GM23248 (cell line): ENCODE measurements around the gene TNFRSF1B. TPM values are rescaled to one million over a fixed set of nuclear protein-coding genes. Genes with fewer than 3 reads are reported as not detected.

Experiments used
- DNase-seq: peaks from one replicate; pipeline ENCODE4 v3.0.0-alpha.2; 2015
- H2AFZ ChIP-seq: fragments of 200-600 bp; sonication (generic); 2 replicates; pipeline ENCODE4 v1.6.1; 2016; ENCODE audit warnings: antibody characterized with exemption
- H3F3A ChIP-seq: fragments of 200-600 bp; sonication (generic); 2 replicates; pipeline ENCODE4 v1.6.1; 2016; ENCODE audit warnings: mild to moderate bottlenecking, antibody characterized with exemption, mixed run types; ENCODE audit not compliant: insufficient read depth
- H3K27ac ChIP-seq: fragments of 200-600 bp; sonication (generic); 2 replicates; pipeline ENCODE4 v1.5.1; 2016; ENCODE audit warnings: mild to moderate bottlenecking
- H3K27me3 ChIP-seq: fragments of 200-600 bp; sonication (generic); replicated peaks from 2 replicates; pipeline ENCODE4 v1.6.1; 2016; ENCODE audit warnings: mild to moderate bottlenecking; ENCODE audit not compliant: insufficient read depth
- H3K36me3 ChIP-seq: fragments of 200-600 bp; sonication (generic); 2 replicates; pipeline ENCODE4 v1.6.1; 2016; ENCODE audit warnings: low read depth, mild to moderate bottlenecking
- H3K4me1 ChIP-seq: fragments of 200-600 bp; sonication (generic); 2 replicates; pipeline ENCODE4 v1.6.1; 2016; ENCODE audit warnings: mild to moderate bottlenecking; ENCODE audit not compliant: insufficient read depth
- H3K4me2 ChIP-seq: fragments of 200-600 bp; sonication (generic); one replicate; pipeline ENCODE4 v1.6.1; 2016; ENCODE audit warnings: mild to moderate bottlenecking; ENCODE audit not compliant: unreplicated experiment
- H3K4me3 ChIP-seq: fragments of 200-600 bp; sonication (generic); 2 replicates; pipeline ENCODE4 v1.5.1; 2016; ENCODE audit warnings: mild to moderate bottlenecking
- H3K79me2 ChIP-seq: fragments of 200-600 bp; sonication (generic); 2 replicates; pipeline ENCODE4 v1.6.1; 2016; ENCODE audit warnings: mild to moderate bottlenecking; ENCODE audit not compliant: insufficient read depth
- H3K9ac ChIP-seq: fragments of 200-600 bp; sonication (generic); 2 replicates; pipeline ENCODE4 v1.6.1; 2016; ENCODE audit warnings: mild to moderate bottlenecking
- H3K9me2 ChIP-seq: fragments of 200-600 bp; sonication (generic); 2 replicates; pipeline ENCODE4 v1.6.1; 2016; ENCODE audit warnings: mixed run types, mild to moderate bottlenecking, moderate library complexity; ENCODE audit not compliant: insufficient read depth
- H3K9me3 ChIP-seq: fragments of 200-600 bp; sonication (generic); one replicate; pipeline ENCODE4 v1.6.1; 2017; ENCODE audit warnings: low read depth
- H4K20me1 ChIP-seq: fragments of 200-600 bp; sonication (generic); 2 replicates; pipeline ENCODE4 v1.6.0; 2016; ENCODE audit not compliant: insufficient read depth
- EZH2 ChIP-seq: fragments of 200-600 bp; sonication (generic); IDR thresholded peaks from 2 replicates; pipeline ENCODE4 v1.6.1; 2018; ENCODE audit warnings: antibody characterized with exemption, mild to moderate bottlenecking; ENCODE audit not compliant: insufficient read depth, poor library complexity, severe bottlenecking
- EZH2phosphoT487 ChIP-seq: fragments of 200-600 bp; sonication (generic); IDR thresholded peaks from 2 replicates; pipeline ENCODE4 v1.6.1; 2018; ENCODE audit warnings: antibody characterized with exemption, moderate library complexity, mild to moderate bottlenecking, low read depth; ENCODE audit not compliant: insufficient read depth
- WGBS, 2 experiments: methylation state at CpG; one replicate each; pipeline ENCODE4 v1.1.6; 2015 to 2017; ENCODE audit warnings: low lambda C conversion rate in 2 of 2, low coverage in 1 of 2; ENCODE audit errors: missing lambda C conversion rate in 2 of 2; 5-methylcytosine and 5-hydroxymethylcytosine counted together
- in situ Hi-C: fragments of 300-500 bp; cut with MboI; formaldehyde crosslinking; loops from 2 replicates; pipeline ENCODE4 v1.15.0; 2020
- polyA plus RNA-seq: library from polyadenylated mRNA; unstranded; fragments of >200 nt; fragmentation: Nextera tagmentation; extraction: Ambion mirVana; gene quantifications from 2 replicates; pipeline ENCODE4 v1.2.1, GENCODE V29; 2016
- total RNA-seq: library from RNA; depleted of rRNA; stranded (reverse); fragments of >200 nt; shearing (Covaris generic); gene quantifications from 2 replicates; pipeline ENCODE4 v1.2.3, GENCODE V29; 2014

TNFRSF1B gene
- total and polyA plus RNA-seq, 2 experiments from 2014 or later: 1.1 to 2.9 TPM

DNA sequence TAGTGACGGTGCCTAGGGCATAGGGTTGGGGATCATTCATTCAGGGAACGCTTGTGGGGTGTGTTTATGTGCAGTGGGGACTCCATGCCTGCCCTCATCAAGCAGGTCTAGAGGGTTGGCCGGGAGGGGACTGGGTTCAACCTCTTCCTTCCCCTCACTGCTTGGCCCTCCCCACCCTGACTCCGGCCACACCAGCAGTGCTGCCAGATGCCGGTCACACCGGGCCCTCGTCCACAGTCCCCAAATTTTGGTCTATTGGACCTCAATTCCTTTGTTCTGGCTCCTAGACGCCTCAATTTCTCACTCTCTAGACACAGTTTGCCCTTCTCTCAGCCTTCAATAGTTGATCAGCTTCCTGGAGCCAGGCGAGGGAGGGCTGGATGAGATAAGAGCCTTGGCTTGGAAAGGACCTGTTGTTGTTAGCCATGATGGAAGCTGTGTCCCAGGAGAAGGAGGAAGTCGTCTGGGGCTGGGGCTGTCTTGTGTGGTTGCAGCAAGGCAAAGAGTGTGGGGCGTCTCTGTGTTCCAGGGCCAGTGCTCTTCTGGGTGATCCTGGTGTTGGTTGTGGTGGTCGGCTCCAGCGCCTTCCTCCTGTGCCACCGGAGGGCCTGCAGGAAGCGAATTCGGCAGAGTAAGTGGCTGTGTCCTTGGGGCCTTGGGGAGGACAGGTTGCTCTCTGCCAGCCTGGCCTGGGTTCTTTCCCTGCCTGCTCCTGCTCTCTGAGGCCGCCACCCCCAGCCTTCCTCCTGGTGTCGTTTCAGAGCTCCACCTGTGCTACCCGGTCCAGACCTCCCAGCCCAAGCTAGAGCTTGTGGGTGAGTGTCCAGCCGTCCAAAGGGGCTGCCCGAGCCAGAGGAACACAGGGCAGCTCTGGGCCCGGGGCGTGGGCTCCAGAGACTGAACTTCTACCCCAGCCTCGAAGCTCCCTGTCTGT lies 41.1 kb upstream of the TNFRSF1B start:
- no peak overlapping the region for H3K27ac ChIP-seq
- WGBS, 2 experiments: 76 to 77% methylated on average over 23 to 24 of the region's 24 CpGs
- no peak overlapping the region for H3K4me2 ChIP-seq
- H3K27me3 ChIP-seq: no peaks in the 10 kb centered on the region
- H3K9me2 ChIP-seq: no peaks in the 10 kb centered on the region
- no peaks in the 10 kb centered on the region for H3K4me1 ChIP-seq
- TF ChIP-seq EZH2phosphoT487: no peak
- TF ChIP-seq EZH2: no peak
- no peaks in the 10 kb centered on the region for H3K9me3 ChIP-seq
- no peaks in the 10 kb centered on the region for H3F3A ChIP-seq
- H3K79me2 ChIP-seq: no peaks in the 10 kb centered on the region
- no peaks in the 10 kb centered on the region for H3K36me3 ChIP-seq
- in situ Hi-C loops: no loop called here
- no peak overlapping the region for H2AFZ ChIP-seq
- no peak overlapping the region for H3K4me3 ChIP-seq
- H4K20me1 ChIP-seq: no peaks in the 10 kb centered on the region
- H3K9ac ChIP-seq: no peak overlapping the region
- no peak for DNase-seq

DNA sequence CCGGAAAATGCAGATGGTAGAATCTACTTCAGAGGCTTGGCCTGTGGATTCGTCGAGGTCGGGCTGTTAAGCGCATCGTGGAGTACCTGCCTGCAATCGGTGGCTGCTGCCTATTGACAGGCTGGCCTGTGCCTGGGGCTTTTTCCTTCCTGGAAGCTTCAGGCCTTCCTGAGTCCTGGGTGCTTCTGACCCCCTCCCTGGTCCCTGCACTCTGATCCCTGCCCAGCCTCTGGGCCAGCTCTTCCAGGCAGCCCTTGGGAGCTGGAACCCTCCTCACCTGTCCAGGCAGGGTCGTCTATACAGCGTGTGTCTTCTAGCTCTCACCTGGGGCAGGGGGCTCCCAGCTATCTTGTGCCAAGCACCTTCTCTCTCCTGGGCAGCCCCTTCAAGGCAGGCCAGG lies 40.0 kb upstream of the TNFRSF1B start:
- peaks cover 2% of the 10 kb centered on the region; the same call in 1 of the 2 replicates for H3K4me1 ChIP-seq
- TF ChIP-seq EZH2phosphoT487 (no peak), EZH2 (no peak)
- H3K27ac ChIP-seq: no peak overlapping the region
- H3K36me3 ChIP-seq: no peaks in the 10 kb centered on the region
- H3K4me2 ChIP-seq: no peak overlapping the region
- H3K79me2 ChIP-seq: no peaks in the 10 kb centered on the region
- H2AFZ ChIP-seq: no peak overlapping the region
- DNase-seq: no peak
- H3K9ac ChIP-seq: no peak overlapping the region
- WGBS, 2 experiments: 92 to 94% methylated on average over 9 of the region's 9 CpGs
- no peaks in the 10 kb centered on the region for H3F3A ChIP-seq
- H3K4me3 ChIP-seq: no peak overlapping the region
- H3K27me3 ChIP-seq: no peaks in the 10 kb centered on the region
- no peaks in the 10 kb centered on the region for H3K9me2 ChIP-seq
- in situ Hi-C loops: no loop called here
- no peaks in the 10 kb centered on the region for H3K9me3 ChIP-seq
- H4K20me1 ChIP-seq: no peaks in the 10 kb centered on the region

GRCh38 chr1:12127206-12127810 lies 39.5 kb upstream of the TNFRSF1B start:
- WGBS, 2 experiments: 92 to 94% methylated on average over 10 of the region's 10 CpGs
- TF ChIP-seq EZH2: no peak
- TF ChIP-seq EZH2phosphoT487: no peak
- Histone ChIP-seq H3K36me3 (no peaks in the 10 kb centered on the region), H3K4me3 (no peak overlapping the region), H3K4me2 (no peak overlapping the region), H3F3A (peaks cover 2% of the 10 kb centered on the region; the same call in 1 of the 2 replicates), H3K4me1 (peaks cover 6% of the 10 kb centered on the region; the same call in 1 of the 2 replicates), H3K9me2 (no peaks in the 10 kb centered on the region), H3K9ac (no peak overlapping the region), H3K27me3 (no peaks in the 10 kb centered on the region), H3K9me3 (no peaks in the 10 kb centered on the region), H3K27ac (no peak overlapping the region), H3K79me2 (no peaks in the 10 kb centered on the region), H4K20me1 (no peaks in the 10 kb centered on the region), H2AFZ (no peak overlapping the region)
- in situ Hi-C loops: no loop called here
- DNase-seq: no peak

GRCh38 chr1:12128120-12128519 lies 38.7 kb upstream of the TNFRSF1B start:
- TF ChIP-seq EZH2: no peak
- TF ChIP-seq EZH2phosphoT487: no peak
- H3K27me3 ChIP-seq: no peaks in the 10 kb centered on the region
- H3K9me2 ChIP-seq: no peaks in the 10 kb centered on the region
- no peaks in the 10 kb centered on the region for H3K36me3 ChIP-seq
- peaks cover 10% of the 10 kb centered on the region for H3F3A ChIP-seq
- no peak overlapping the region for H3K4me2 ChIP-seq
- no peaks in the 10 kb centered on the region for H4K20me1 ChIP-seq
- in situ Hi-C loops: no loop called here
- peaks cover 13% of the 10 kb centered on the region for H3K4me1 ChIP-seq
- no peak overlapping the region for H3K9ac ChIP-seq
- H3K27ac ChIP-seq: no peak overlapping the region
- H3K4me3 ChIP-seq: no peak overlapping the region
- no peaks in the 10 kb centered on the region for H3K79me2 ChIP-seq
- no peak for DNase-seq
- WGBS, 2 experiments: 97 to 98% methylated on average over 15 of the region's 15 CpGs
- H2AFZ ChIP-seq: no peak overlapping the region
- H3K9me3 ChIP-seq: no peaks in the 10 kb centered on the region
